GM18508 (cell line): ENCODE results near the gene ITSN1.

Experiments used
- ATAC-seq: cut with Tn5 transposase; IDR thresholded peaks from one replicate; pipeline ENCODE4 v1.9.1; 2021; ENCODE audit warnings: moderate number of reproducible peaks; ENCODE audit not compliant: insufficient read depth, unreplicated experiment

Gene ITSN1

DNA sequence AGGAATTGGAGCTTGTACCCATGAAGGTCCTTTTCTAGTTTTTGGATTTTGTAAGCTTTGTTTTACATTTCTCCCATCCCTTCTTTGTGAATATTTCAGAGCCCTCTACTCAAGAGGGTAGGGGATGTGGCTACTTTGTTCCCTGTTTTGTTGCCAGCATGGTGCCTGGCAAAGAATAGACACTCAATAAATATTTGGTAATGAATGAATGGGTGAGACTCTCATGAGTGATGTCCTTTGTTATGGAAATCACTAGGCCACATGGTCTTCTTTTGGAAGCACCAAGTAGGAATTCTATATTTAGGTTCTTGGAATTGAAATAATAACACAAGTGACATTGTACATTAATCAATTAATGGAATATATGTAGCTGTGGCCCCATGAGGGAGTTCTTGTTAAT, 300.1 kb downstream of the ITSN1 start:
- ATAC-seq, result no peak

DNA sequence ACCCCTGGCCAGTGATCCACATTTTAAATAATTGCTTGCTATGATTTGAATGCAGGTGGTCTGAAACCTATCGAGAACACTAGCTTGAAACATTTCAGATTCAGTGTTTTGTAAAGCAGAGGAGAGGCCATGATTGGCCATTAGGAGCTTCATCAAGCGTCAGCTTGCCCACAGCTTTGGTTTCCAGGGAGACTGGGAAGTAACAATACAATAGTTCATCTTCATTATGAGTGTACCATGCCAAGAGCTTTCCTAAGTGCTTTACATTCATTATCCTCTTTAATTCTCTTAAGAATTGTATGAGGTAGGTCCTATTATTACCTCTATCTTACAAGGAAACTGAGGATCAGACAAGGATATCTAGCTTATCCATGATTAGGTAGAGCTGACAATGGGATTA, 301.0 kb downstream of the ITSN1 start:
- ATAC-seq, result no peak

DNA sequence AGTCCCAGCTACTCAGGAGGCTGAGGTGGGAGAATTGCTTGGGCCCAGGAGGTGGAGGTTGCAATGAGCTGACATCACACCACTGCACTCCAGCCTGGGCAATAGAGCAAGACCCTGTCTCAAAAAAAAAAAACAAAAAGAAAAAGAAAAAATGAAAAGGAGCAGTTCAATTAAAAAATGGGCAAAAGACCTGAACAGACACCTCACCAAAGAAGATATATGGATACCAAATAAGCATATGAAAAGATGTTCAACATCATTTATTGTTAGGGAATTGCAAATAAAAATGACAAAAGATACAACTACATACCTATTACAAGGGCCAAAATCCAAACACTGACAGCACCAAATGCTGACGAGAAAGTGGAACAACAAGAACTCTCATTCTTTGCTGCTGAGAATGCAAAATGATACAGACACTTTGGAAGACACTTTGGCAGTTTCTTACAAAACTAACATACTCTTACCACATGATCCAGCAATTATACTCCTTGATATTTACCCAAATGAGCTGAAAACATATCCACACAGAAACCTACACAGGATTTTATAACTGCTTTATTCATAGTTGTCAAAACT, 302.0 kb downstream of the ITSN1 start:
- ATAC-seq, result no peak

DNA sequence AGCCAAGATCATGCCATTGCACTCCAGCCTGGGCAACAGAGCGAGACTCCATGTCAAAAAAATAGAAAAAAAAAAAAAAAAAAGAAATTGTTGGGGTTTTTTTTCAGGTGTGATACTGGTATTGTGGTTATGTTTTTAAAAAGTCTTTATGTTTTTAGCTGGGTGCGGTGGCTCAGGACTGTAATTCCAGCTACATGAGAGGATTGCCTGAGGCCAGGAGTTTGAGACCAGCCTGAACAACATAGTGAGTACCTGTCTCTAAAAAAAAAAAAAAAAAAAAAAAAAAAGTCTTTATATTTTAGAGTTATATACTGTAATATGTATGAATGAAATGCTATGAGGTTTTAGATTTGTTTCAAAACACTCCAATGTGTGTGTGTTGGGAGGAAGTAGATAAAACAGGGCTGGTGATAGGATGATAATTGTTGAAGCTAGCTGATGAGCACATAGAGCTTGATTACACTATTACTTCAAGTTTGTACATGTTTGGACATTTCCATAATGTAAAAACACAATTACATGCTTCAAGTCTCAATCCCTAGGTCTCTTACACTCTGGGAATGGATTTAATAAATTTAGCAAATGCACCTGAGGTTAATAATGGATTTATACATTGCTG, 303.5 kb downstream of the ITSN1 start:
- ATAC-seq, result no peak

DNA sequence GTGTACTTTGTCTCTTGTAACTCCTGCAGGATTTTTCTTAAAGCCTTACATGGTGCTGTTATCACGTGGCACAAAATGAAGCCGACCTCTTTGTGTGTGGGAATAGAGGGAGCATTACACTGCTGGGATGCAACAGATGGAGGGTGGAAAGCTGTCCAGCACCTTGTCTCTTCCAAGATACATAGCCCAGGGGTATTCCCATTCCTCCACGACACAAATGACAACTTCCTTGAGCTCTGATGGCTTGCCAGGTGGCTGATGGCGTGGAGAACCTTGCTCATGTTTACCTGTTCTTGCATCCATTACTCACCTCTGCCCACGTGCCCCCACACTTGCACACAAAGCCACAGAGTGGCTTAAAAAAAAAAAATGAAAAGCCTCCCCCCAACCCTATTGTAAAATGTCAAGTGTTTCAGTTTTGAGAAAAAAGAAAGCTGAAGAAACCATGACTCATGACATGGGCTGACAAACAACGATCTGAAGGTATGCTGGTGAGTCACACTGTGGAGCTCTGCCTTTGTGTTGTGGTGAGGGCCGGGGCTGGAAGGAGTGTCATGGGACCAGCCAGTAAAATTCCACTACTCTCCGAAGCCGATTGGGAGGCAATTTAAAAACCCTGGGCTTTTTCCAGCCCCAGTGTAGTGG, 305.3 kb downstream of the ITSN1 start:
- ATAC-seq, result no peak

DNA sequence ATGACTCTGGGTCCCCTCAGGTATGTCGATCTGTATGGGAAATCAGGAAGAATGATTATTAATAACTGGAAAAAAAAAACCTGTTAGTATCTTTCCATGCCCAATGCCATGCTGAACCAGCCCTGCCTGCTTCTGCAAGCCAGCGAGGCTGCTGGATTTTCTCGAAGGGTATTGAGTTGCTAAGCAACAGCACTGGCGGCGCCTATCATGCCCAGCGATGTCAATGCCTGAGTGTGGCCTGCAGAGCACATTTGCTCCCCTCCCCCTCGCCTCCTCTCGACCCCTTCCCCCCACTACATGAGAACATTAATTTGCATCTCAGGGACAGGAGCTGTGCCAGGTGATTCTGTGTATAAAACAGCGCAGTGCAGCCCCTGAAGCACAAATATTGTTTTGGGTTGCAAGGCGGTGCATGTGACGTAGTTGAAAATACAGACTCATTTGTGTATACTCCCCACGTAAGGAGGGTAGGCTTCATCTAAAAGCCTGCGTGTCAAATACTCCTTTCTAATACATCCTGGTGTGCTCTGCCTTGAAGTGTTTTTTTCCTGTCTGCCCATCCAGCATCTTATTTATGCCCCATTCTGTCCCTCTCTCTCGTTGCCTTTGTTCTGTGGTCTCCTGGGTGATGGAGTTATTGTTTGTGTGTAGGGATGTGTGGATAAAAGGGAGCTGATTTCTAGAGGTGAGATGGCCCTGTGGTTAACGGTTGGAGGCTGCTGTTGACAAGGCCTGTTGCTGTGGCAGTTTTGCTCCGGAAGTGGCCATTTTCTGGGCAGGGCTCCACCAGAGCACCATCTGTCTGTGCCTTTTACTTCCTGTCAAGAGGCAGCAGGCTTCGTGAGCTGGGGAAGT, 306.0 kb downstream of the ITSN1 start:
- ATAC-seq, result no peak

DNA sequence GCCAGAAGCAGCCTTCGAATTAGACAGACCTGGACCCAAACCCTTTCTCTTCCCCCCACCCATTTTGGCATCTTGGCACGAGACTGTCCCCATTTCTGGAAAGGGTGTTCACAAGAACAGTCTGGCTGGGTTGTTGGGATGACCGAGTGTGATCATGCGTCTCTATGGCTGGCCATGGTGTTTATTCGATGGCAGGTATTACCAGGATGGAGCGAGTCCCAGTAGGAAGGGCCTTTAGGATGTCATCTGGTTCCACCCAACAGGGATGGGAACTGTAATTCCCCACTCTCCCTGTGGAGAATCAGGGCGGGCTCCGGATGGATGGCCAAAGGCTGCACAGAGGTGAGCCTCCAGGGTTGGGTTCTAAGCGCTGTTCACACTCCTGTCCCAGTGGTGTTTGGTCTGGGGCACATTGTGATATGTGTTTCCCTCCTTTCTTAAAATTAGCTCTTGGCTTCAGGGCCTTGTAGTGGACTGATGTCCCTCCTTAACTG, 306.7 kb downstream of the ITSN1 start:
- no peak for ATAC-seq
